Left hindlimb (tissue), 1 donor: ENCODE measurements around the gene LEPROT.

Experiments
- DNase-seq: peaks from one replicate; pipeline ENCODE4 v3.0.0-alpha.2; 2018

LEPROT gene

DNA sequence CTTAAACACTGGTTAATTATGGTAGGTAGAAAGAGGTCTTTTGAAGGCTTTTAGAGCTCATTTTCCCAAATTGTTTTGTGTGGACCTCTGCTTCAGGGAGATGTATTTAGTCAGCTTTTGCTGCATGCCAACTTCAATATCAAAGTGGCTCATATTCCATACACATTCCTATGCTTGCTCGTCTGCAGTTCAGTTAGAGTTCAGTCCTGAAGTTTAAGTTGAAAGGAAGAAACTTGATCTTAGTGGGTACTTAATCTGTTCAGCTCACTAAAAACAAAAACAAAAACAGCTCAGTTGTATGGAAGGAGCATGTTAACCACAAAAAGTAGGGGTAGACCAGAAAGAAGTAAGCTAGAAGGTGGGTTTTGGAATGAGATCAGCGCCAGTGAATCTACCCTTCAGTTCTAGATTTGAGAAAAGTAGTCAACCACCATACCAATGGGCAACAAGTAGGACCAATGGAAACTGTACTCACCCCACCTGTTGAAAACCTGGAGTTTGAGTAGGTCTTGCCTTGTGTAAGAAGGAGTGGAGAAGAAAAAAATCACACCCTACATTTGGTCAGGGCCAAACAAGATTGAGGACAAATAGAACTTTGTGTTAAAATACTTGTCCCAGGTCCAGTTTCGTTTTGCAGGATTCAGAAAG is 58.0 kb downstream of the LEPROT start:
- no peak for DNase-seq

- DNase-seq, result no peak
Observed at GRCh38 chr1:65479554-65480204, 59.2 kb downstream of the LEPROT start.

GRCh38 chr1:65480684-65481405 is 60.4 kb downstream of the LEPROT start:
- no peak for DNase-seq

GRCh38 chr1:65483993-65484754 is 63.7 kb downstream of the LEPROT start:
- DNase-seq, result no peak
